DND-41 (cell line): Measurements from ENCODE around the gene SETX.

ENCODE experiments used
- ATAC-seq: fragments of 200-7000 bp; cut with Tn5 transposase; 3 replicates; pipeline ENCODE4 v1.9.1; 2021; ENCODE audit warnings: low read depth; ENCODE audit not compliant: insufficient read depth
- DNase-seq: peaks from one replicate; pipeline ENCODE4 v3.0.0-alpha.2; 2020
- H2AFZ ChIP-seq: 2 replicates; pipeline ENCODE4 v1.6.0; 2012; ENCODE audit warnings: low read depth, low read length
- H3K27ac ChIP-seq: 2 replicates; pipeline ENCODE4 v1.5.1; 2012; ENCODE audit warnings: low read length, inconsistent platforms
- H3K27me3 ChIP-seq: fragments of 200-600 bp; sonication (generic); 2 replicates; pipeline ENCODE4 v1.6.0; 2012; ENCODE audit warnings: low read length, mild to moderate bottlenecking, inconsistent platforms; ENCODE audit not compliant: insufficient read depth, poor library complexity
- H3K36me3 ChIP-seq: 2 replicates; pipeline ENCODE4 v1.5.1; 2012; ENCODE audit warnings: low read length, inconsistent platforms; ENCODE audit not compliant: insufficient read depth
- H3K4me1 ChIP-seq: 2 replicates; pipeline ENCODE4 v1.5.1; 2012; ENCODE audit warnings: mild to moderate bottlenecking, low read length; ENCODE audit not compliant: insufficient read depth
- H3K4me2 ChIP-seq: 2 replicates; pipeline ENCODE4 v1.6.0; 2012; ENCODE audit warnings: mild to moderate bottlenecking, moderate library complexity, low read length, inconsistent platforms; ENCODE audit not compliant: insufficient read depth
- H3K4me3 ChIP-seq, 2 experiments: fragments of 200-600 bp in 1 of 2; shearing (Covaris generic) in 1 of 2; 2 replicates each; pipeline ENCODE4 v1.5.1; 2012 to 2016; ENCODE audit warnings: inconsistent platforms in 2 of 2, low read length in 2 of 2, mild to moderate bottlenecking in 2 of 2, low read depth in 1 of 2, moderate library complexity in 1 of 2
- H3K79me2 ChIP-seq: 2 replicates; pipeline ENCODE4 v1.6.0; 2012; ENCODE audit warnings: low read length, inconsistent platforms; ENCODE audit not compliant: insufficient read depth
- H3K9ac ChIP-seq: 2 replicates; pipeline ENCODE4 v1.6.0; 2012; ENCODE audit warnings: low read depth, mild to moderate bottlenecking, inconsistent platforms, low read length, moderate library complexity
- H3K9me3 ChIP-seq: 2 replicates; pipeline ENCODE4 v1.5.1; 2012; ENCODE audit warnings: low read length, moderate library complexity, mild to moderate bottlenecking, inconsistent platforms; ENCODE audit not compliant: insufficient read depth, severe bottlenecking
- H4K20me1 ChIP-seq: 2 replicates; pipeline ENCODE4 v1.6.0; 2012; ENCODE audit warnings: low read length; ENCODE audit not compliant: insufficient read depth
- EZH2 ChIP-seq: IDR thresholded peaks from 3 replicates; pipeline ENCODE4 v1.6.1; 2012; ENCODE audit warnings: borderline replicate concordance, low read depth, mild to moderate bottlenecking, moderate library complexity, low read length, inconsistent platforms; ENCODE audit not compliant: severe bottlenecking
- TF ChIP-seq, protein P1 (sequence below): IDR thresholded peaks from 2 replicates; pipeline ENCODE4 v1.5.1; 2012; ENCODE audit warnings: borderline replicate concordance, low read length, moderate library complexity, mild to moderate bottlenecking; ENCODE audit not compliant: poor library complexity, severe bottlenecking; ENCODE audit errors: extremely low read depth

SETX gene

DNA sequence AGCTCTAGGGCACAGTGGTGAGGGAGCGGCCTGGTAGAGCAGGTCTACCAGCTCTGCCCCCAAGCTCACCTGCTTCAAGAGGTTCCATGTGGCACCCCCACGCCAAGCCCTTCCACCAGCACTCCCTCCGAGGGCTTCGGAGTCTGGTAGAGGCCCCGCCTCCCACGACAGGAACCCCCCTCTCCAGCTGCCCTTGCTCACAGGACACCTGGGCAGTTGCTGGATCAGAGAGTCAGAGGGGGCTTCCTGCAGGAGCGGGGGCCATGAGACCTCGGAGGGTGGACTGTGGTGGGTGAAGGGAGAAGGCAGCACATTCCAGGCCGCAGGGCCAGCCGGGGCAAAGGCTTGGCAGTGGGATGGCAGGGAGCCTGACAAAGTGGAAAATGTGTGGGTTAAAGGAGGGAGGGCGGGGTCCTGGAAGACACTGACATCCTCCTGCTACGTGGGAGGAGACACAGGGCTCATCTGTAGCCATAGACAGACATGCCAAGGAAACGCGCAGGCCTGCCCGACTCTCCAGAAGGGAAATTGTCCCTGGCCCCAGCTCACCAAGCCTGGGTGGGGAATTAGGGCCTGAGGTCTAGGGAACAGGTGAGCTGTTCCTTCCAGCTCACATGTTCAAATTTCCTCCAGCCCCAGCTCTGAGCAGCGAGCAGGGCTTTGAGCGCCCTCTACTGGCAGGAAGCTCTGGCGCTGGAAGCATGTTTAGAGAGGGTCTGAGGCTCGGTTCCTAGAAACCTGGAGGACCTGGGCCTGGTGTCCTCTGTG is 118.7 kb downstream of the SETX start:
- ATAC-seq (peak; percentile 38; the same call in 2 of the 3 replicates), DNase-seq (peak; percentile 74)
- Histone ChIP-seq H3K27ac (no peak overlapping the region), H3K4me1 (peaks cover 6% of the 10 kb centered on the region), H3K4me3 (no peak overlapping the region), H2AFZ (no peak overlapping the region), H4K20me1 (peaks cover 13% of the 10 kb centered on the region), H3K4me2 (no peak overlapping the region), H3K27me3 (no peaks in the 10 kb centered on the region), H3K9me3 (no peaks in the 10 kb centered on the region), H3K79me2 (no peaks in the 10 kb centered on the region), H3K36me3 (no peaks in the 10 kb centered on the region), H3K9ac (no peak overlapping the region)
- TF ChIP-seq, protein P1, sequence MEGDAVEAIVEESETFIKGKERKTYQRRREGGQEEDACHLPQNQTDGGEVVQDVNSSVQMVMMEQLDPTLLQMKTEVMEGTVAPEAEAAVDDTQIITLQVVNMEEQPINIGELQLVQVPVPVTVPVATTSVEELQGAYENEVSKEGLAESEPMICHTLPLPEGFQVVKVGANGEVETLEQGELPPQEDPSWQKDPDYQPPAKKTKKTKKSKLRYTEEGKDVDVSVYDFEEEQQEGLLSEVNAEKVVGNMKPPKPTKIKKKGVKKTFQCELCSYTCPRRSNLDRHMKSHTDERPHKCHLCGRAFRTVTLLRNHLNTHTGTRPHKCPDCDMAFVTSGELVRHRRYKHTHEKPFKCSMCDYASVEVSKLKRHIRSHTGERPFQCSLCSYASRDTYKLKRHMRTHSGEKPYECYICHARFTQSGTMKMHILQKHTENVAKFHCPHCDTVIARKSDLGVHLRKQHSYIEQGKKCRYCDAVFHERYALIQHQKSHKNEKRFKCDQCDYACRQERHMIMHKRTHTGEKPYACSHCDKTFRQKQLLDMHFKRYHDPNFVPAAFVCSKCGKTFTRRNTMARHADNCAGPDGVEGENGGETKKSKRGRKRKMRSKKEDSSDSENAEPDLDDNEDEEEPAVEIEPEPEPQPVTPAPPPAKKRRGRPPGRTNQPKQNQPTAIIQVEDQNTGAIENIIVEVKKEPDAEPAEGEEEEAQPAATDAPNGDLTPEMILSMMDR, result peak; percentile 92
- no peak for TF ChIP-seq EZH2

DNA sequence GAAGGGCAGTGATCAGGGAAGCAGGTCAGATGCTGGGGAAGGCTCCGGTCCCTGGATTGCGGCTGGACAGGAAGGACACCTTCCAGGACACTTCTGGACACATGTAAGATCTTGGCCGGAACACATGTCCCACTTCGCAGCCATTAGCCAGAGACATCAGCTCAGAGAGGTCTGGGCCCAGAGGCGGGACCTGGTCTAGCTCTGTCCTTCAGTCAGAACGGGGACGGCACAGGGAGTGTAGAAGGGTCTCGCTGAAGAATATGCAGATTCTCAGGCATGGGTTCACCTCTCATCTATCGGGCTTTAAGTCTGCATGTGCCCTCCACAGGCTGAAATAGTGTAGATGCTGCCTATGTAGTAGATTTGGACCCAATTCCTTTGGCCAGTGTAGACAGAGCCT is 119.7 kb downstream of the SETX start:
- H4K20me1 ChIP-seq, result peaks cover 10% of the 10 kb centered on the region
- TF ChIP-seq, protein P1, result no peak
- TF ChIP-seq EZH2, result no peak
- H3K27me3 ChIP-seq, result no peaks in the 10 kb centered on the region
- ATAC-seq (no peak), DNase-seq (no peak)
- no peaks in the 10 kb centered on the region for H3K36me3 ChIP-seq
- H3K4me2 ChIP-seq, result no peak overlapping the region
- H3K27ac ChIP-seq, result no peak overlapping the region
- no peak overlapping the region for H3K4me3 ChIP-seq
- no peaks in the 10 kb centered on the region for H3K4me1 ChIP-seq
- no peak overlapping the region for H3K9ac ChIP-seq
- no peak overlapping the region for H2AFZ ChIP-seq
- H3K79me2 ChIP-seq, result no peaks in the 10 kb centered on the region
- H3K9me3 ChIP-seq, result no peaks in the 10 kb centered on the region

DNA sequence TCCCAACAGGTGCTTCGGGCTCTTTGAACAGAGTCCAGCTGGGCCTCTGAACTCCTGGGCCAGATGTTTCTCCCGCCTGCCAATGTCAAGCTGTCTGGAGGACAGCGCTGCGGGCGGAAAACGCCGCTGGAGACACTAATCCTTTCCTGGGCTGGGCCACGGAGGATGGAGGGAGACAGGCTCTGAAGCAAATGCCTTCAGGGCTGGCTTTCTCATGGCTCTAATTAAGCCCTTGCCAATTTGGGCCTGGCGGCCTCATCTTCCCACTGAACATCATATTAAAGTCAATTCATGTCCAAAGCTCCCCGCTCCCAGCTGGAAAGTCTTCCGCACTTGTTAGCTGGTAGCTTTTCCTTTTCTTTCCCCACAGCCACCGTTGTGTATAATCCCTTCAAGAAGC is 120.3 kb downstream of the SETX start:
- H3K36me3 ChIP-seq, result no peaks in the 10 kb centered on the region
- H3K4me3 ChIP-seq, result no peak overlapping the region
- no peaks in the 10 kb centered on the region for H3K4me1 ChIP-seq
- no peak overlapping the region for H2AFZ ChIP-seq
- no peak overlapping the region for H3K9ac ChIP-seq
- H3K9me3 ChIP-seq, result no peaks in the 10 kb centered on the region
- H3K27ac ChIP-seq, result no peak overlapping the region
- ATAC-seq, result no peak
- peaks cover 6% of the 10 kb centered on the region for H4K20me1 ChIP-seq
- no peak for DNase-seq
- no peaks in the 10 kb centered on the region for H3K27me3 ChIP-seq
- no peak overlapping the region for H3K4me2 ChIP-seq
- H3K79me2 ChIP-seq, result no peaks in the 10 kb centered on the region
- TF ChIP-seq, protein P1, result no peak
- TF ChIP-seq EZH2, result no peak

DNA sequence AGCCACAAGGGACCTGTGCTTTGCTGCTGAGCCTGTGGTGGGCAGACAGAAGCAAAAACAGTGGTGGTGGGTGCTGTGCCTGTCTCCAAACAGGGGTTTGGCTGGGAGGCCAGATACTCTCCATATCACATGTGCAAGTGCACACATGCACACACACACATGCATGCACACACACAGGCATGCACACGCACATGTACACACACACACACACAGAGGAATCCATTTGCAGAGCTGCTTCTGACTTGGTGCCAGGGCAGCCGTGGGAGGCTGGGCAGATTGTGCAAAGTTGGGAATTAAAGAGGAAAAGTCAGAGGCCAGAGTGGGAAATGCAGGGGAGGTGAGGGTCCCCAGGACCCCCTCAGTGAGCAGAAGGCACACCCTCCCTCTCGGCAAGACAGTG is 121.6 kb downstream of the SETX start:
- DNase-seq (no peak), ATAC-seq (no peak)
- Histone ChIP-seq H3K4me3 (no peak overlapping the region), H3K27me3 (no peaks in the 10 kb centered on the region), H4K20me1 (peaks cover 6% of the 10 kb centered on the region), H3K36me3 (no peaks in the 10 kb centered on the region), H3K79me2 (no peaks in the 10 kb centered on the region), H3K27ac (no peak overlapping the region), H3K4me2 (no peak overlapping the region), H3K9me3 (no peaks in the 10 kb centered on the region), H2AFZ (no peak overlapping the region), H3K4me1 (no peaks in the 10 kb centered on the region), H3K9ac (no peak overlapping the region)
- no peak for TF ChIP-seq EZH2
- TF ChIP-seq, protein P1, result no peak
